Esophagus squamous epithelium (tissue), 4 donors: ENCODE data around the gene PPP1R37.

ENCODE experiments used
- CTCF ChIP-seq, 6 experiments: fragments of 450-650 bp in 4 of 6; fragments of 200-600 bp in 2 of 6; sonication (generic) in 2 of 6; IDR thresholded peaks; one replicate each; pipeline ENCODE4 v1.5.1; 2016 to 2019; ENCODE audit warnings: antibody characterized with exemption in 6 of 6, mild to moderate bottlenecking in 4 of 6, moderate library complexity in 4 of 6
- POLR2A ChIP-seq, 4 donors: fragments of 450-650 bp; IDR thresholded peaks; one replicate each; pipeline ENCODE4 v1.6.1; 2017; ENCODE audit warnings: antibody characterized with exemption in 4 of 4, mild to moderate bottlenecking in 4 of 4, moderate library complexity in 3 of 4

DNA sequence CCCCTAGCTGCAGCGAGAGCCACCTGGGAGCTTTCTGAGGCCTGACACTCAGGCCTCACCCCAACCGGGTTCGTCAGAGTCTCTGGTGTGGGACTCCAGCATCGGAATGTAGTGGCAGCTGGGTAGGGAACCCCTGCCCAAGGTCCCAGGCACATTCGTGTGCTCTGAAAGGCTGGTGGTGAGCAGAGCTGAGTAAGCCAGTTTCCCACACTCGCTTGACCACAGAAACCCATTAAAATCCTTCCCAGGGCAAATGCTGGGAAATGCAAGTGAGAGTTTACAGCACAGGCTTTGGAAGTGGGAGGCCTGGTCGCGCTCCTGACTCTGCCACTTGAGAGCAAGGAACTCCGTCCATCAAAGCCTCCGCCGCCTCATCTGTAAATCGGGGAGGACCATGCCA lies 80.8 kb downstream of the PPP1R37 start:
- TF ChIP-seq CTCF (IDR thresholded peaks at IDR 0.05) (no peak), POLR2A (IDR thresholded peaks at IDR 0.05) (no peak)
